COLO829 (cell line): Measurements from ENCODE around the gene TFF3.
A peak's percentile ranks its signal among the peaks of the same experiment; 100 is the strongest.

Experiments
- DNase-seq: peaks from one replicate; pipeline ENCODE4 v3.0.0; 2012; ENCODE audit warnings: low spot score

TFF3 gene

DNA sequence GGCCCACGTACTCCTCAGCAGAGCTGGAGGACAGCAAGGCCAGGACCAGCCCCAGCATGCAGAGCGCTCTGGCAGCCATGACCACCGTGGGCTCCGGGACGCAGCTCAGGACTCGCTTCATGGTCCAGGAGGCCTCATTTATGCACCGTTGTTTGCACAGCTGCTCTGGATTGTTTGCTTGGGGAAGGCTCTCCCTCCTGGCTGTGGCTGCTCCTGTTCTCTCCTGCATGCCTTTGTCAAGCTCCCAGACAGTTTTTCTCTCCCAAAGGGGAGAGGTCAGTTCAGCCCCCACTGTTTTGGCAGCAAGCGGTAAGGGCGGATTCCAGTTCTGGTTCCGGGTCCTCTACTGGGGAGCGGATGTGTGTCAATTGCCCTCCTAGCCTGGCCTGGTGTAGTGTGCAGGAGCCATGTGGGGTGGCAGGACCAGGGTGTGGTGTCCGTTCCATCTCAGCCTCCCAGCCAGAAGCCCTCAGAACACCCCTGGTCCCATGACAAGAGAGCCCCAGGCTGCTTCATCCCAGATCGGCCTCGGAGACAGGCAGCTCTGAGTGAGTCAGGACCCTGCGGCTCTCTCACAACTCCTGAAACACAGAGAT lies at the start of gene TFF3:
Gene TFF3 (minus strand): TSS at position 114 of the 596 bp plus-strand sequence. CDS start 35 bp downstream, at position 79.
- DNase-seq: peak; percentile 59

DNA sequence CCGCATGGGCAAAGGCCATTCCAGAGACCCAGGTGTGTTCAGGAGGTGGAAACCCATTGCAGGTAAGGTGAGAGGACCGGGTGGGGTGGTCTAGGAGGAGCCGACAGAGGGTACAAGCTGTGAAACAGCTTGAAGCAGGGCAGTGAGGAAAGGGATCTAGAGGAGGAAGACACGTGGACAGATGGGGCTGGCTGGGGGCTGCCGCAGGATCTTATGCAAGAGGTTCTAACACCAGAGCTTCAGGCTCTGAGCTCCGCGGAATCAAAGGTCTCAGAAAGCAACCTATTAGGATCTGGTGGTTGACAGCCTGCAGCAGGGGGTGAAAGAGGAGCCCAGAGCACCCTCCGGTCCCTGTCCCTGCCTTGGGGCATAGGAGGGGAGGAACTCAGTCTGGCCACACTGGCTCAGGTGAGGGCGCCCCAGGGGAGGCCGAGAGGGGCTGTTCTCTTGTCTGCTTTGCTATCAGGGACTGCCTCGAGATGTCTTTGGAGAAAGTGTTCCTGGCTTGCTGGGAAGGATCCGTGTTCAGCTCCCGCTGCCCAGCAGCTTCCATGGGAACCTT lies 49.2 kb upstream of the TFF3 start:
- DNase-seq: no peak

DNA sequence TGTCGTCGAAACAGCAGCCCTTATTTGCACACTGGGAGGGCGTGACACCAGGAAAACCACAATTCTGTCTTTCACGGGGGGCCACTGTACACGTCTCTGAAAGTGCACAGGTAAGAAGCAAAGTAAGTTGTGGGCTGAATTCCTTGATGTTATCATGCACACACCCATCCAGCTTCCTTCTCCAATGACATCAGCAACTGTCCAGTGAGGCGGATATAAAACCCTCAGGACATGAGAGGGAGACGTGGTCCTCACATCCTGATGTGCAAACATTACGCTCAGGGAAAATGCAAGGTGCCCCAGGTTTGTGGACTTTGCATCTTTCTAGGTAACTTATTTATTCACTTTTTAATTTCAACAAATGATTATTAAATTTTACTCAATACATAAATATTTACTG lies 48.1 kb upstream of the TFF3 start:
- no peak for DNase-seq

DNA sequence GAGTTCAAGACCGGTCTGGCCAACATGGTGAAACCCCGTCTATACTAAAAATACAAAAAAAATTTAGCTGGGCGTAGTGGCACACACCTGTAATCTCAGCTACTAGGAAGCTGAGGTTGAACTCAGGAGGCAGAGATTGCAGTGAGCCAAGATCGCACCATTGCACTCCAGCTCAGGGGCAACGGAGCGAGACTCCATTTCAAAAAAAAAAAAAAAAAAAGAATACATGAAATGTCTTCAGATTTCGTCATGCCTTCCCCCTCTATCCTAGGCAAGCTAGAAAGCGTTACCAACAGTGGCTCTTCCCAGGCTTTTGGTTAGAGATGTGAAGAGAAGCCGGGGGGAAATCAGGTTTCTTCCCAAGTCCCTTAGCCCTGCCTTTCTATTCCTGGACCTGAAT lies 47.5 kb upstream of the TFF3 start:
- no peak for DNase-seq

DNA sequence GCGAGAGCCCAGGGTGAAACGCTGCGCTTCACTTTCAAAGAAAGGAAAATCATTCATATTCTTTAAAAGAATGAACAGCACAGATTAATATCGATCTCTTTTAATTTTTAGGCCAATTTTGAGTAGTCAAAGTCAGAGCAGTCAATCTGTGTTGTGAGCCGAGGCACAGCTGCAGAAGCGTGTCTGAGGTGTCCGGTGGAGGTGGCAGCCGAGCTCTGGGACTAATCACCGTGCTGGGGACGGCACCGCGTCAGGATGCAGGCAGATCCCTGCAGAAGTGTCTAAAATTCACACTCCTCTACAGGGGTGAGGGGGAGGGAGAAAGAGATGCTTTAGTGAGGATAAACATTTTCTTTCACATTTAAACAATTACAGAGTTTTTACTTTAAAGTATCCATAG lies 47.0 kb upstream of the TFF3 start:
- DNase-seq: no peak

GRCh38 chr21:42361286-42361685 lies 46.1 kb upstream of the TFF3 start:
- DNase-seq: no peak

DNA sequence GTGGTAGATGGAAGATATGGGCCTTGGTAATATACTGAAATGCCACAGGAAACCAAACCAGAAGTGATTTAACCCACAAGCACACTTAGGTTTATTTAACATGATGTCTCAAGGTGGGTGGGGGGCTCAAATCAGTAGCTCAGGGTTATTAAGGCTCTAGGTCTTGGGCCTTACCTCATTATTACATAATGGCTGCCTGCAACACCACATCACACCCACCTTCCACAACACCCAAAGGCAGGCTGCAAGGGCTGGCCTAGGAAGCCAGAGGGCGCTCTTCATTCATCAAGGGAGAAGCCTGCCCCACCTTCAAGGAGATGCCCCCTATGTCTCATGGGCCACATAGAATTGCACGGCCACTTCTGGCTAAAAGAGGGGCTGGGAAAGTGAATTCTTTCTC lies 45.1 kb upstream of the TFF3 start:
- DNase-seq: no peak

GRCh38 chr21:42358937-42359336 lies 43.7 kb upstream of the TFF3 start:
- no peak for DNase-seq

GRCh38 chr21:42358261-42358660 lies 43.1 kb upstream of the TFF3 start:
- no peak for DNase-seq

- no peak for DNase-seq
These were observed 42.1 kb upstream of the TFF3 start for GRCh38 chr21:42357307-42357706.

DNA sequence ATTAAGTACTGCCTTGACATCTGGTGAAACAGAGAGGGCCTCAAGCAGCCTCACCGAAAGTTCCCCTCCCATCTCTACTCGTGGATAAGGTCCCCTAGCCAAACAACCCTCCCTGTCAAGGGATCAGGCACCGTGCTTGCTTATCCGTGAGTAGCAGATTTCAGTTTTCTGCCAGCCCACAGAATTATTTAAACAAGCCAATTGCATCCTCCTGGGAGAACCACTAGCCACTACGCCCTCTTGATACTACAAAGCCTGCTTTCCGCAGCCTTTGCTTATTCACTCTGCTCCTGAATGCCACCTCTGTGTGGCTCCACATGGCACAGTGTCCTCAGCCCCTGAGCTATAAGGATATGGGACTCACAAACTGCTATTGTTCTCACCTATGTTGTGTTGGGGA lies 41.4 kb upstream of the TFF3 start:
- no peak for DNase-seq

- DNase-seq: no peak
These were observed 40.8 kb upstream of the TFF3 start for GRCh38 chr21:42356046-42356445.

DNA sequence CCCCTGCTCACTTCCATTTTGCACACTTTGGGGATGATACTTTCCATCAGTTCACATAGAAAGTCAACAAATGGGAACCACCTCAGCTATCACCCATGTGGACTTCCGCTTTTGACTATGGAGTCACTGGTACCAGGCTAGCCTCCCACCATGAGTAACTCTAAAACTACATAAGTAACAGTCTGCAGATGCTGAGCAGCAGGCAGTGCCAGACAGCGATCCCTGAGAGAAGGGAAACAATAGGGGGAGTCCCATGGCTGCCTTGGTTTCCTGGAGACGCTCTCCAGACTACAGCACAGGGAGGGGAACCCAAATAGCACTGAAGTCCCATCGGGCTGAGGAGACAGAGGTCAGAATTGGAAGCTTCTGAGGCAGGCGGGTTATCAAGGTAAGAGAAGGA lies 38.4 kb upstream of the TFF3 start:
- no peak for DNase-seq

- DNase-seq: no peak
These were observed 37.4 kb upstream of the TFF3 start for GRCh38 chr21:42352441-42353095.

DNA sequence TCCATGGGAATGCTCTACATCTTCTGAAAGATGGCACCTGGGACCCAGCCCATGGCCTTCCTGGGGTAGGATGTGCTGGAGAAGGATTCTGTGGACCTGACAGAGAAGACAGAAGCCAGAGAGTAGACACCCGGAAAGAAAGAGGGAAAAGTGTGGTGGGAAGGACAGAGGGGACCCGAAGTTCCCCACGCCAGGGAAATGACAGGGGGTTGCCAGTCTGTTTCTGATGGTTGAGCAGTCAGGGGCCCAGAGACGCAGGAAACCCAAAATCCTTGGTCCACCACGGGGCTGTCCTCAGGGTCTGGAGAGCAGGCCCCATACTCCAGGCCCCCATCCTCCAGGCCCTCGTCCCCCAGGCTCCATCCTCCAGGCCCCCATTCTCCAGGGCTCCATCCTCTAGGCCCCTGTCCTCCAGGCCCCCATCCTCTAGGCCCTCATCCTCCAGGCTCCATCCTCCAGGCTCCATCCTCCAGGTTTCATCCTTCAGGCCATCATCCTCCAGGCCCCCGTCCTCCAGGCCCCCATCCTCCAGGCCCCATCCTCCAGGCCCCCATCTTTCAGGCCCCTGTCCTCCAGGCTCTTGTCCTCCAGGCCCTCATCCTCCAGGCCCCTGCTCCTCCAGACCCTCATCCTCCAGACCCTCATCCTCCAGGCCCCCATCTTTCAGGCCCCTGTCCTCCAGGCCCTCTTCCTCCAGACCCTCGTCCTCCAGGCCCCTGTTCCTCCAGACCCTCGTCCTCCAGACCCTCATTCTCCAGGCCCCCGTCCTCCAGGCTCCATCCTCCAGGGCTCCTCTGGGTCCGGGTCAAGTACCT lies 36.6 kb upstream of the TFF3 start:
- no peak for DNase-seq

- no peak for DNase-seq
These were observed 35.8 kb upstream of the TFF3 start, which contains the start of gene TFF2 for GRCh38 chr21:42350927-42351426. Gene TFF2, minus strand, starts transcription at chr21:42350994. Its CDS starts 37 bp downstream, at chr21:42350957.

DNA sequence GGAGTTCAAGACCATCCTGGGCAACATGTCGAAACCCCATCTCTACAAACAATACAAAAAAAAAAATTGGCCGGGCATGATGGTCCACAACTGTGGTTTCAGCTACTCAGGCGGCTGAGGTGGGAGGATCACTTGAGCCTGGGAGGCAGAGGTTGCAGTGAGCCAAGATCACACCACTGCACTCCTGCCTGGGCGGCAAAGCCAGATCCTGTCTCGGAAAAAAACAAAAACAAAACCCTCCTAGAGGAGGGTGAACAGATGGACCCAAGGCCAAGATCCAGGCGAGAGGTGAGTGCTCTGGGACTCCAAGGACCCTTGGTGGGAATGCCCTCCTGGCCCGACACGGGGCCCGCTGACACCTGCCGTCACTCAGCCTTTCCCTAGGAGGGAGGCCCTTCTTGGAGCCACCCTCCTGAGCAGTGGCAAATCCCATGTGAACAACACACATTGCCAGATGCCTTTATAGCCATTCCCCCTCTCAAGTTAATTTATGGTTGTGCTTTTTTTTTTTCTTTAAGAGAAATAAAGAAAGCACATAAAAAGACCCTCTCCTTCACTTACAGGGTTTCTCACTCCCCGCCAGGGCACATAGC lies 35.2 kb upstream of the TFF3 start:
- no peak for DNase-seq

- no peak for DNase-seq
These were observed 34.5 kb upstream of the TFF3 start for GRCh38 chr21:42349420-42350317.

- DNase-seq: no peak
These were observed 33.6 kb upstream of the TFF3 start for GRCh38 chr21:42348762-42349161.

GRCh38 chr21:42347601-42348327 lies 32.6 kb upstream of the TFF3 start:
- no peak for DNase-seq
